GM18870 (cell line): ENCODE data around the gene PPP1R16B.

Experiments
- ATAC-seq: cut with Tn5 transposase; IDR thresholded peaks from one replicate; pipeline ENCODE4 v1.9.1; 2021; ENCODE audit warnings: moderate library complexity; ENCODE audit not compliant: unreplicated experiment

PPP1R16B gene

GRCh38 chr20:38805502-38805957 lies at the start of gene PPP1R16B:
PPP1R16B (plus strand) TSS chr20:38805697; CDS start chr20:38835926, 30,229 bp downstream.
- no peak for ATAC-seq

DNA sequence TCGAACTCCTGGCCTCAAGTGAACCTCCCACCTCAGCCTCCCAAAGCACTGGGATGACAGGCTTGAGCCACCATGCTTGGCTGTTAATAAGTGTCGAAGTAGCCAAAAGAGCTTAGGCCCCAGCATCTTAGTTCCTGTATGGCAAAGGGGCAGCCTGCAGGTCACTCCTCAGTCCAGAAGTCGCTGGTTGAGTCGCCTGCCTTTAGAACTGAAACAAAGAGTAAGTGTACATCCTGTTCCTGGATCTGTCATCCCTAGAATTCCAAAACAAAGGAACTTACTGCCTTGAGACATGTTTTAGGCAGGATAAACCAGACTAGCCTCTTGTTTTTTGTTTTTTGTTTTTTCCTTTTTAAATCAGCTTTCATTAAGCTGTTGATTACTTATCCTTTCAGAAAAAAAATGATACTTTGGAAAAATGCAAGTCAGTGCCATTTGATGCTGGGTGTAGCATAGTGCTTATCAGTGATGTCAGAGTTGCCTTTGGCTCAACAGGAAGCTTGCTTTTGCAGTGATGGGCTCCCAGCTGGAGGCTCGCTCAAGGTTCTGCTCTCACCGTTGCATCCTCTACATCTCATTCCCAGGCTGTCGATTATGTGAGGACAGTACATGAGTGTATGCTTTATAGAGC lies 48.2 kb upstream of the PPP1R16B start:
- ATAC-seq = no peak

GRCh38 chr20:38759106-38759505 lies 46.4 kb upstream of the PPP1R16B start:
- no peak for ATAC-seq

DNA sequence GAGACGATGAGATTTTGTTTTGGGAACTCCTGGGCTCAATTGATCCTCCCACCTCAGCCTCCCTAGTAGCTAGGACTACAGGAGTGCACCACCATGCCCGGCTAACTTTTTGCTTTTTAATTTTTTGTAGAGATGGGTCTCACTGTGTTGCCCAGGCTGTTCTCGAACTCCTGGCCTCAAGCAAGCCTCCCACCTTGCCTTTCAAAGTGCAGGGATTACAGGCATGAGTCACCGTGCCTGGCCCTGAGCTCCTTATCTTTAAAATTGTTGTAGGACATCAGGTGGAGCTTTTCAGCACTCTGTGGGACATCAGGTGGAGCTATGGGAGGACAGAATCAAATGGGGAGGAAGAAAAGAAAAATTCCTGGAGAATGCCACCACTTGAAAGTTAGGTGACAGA lies 44.5 kb upstream of the PPP1R16B start:
- no peak for ATAC-seq

GRCh38 chr20:38762174-38762573 lies 43.3 kb upstream of the PPP1R16B start:
- ATAC-seq = no peak

- no peak for ATAC-seq
Observed at GRCh38 chr20:38763616-38764015, 41.9 kb upstream of the PPP1R16B start.

GRCh38 chr20:38764567-38765318 lies 40.8 kb upstream of the PPP1R16B start:
- no peak for ATAC-seq

- no peak for ATAC-seq
Observed at GRCh38 chr20:38766071-38766470, 39.4 kb upstream of the PPP1R16B start.

- ATAC-seq = no peak
Observed at GRCh38 chr20:38769376-38770295, 35.9 kb upstream of the PPP1R16B start.

DNA sequence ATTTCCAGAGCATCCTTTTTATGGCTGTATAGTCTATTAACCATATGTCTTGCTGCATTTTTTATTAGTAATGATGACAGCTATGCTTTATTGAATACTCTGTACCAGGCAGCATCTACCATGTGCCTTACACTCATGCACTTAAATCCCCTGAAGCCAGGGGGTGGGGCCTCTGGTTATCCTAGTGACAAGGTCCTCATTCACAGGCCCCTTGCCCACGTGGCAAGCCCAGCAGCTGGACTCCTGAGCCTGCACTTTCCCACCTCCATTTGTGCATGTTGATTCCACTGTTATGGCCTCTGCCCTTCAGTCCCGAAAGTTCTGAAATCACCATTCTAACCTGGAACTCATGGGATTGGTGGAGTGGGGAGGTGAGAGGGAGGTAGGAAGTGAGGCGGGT lies 35.0 kb upstream of the PPP1R16B start:
- ATAC-seq = no peak

DNA sequence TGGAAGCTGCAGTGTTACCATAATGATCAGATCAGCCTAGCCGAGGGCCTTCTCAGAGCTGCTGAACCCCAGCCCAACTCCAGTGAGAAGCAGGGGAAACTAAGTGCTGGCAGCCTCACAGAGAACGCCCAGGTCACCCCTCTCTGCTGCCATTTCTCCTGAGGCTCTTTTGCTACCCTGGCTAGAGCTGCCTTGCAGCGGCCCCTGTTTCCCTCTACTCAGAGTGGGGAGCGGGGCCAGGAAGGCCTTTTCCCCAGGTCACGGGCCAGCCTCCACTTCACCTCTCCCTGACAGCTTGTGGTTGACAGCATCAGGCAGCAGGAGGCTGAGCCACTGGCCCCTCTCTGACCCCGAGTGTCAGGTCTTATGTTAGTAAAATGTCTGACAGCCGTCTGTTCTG lies 34.5 kb upstream of the PPP1R16B start:
- ATAC-seq = no peak

- ATAC-seq = no peak
Observed at GRCh38 chr20:38771621-38772020, 33.9 kb upstream of the PPP1R16B start.

DNA sequence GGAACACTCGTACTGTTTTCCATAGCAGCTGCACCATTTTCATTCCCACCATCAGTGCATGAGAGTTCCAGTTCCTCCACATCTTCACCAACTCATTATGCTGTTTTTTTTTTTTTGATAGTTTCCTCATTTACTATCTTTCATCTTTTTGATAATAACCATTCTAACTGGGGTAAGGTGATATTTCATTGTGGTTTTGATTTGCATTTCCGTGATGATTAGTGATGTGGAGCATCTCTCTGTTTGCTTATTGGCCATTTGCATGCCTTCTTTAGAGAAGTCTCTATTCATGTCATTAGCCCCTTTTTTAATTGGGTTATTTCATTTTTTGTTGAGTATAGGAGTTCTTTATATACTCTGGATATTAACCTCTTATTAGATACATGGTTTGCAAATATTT lies 31.3 kb upstream of the PPP1R16B start:
- no peak for ATAC-seq

DNA sequence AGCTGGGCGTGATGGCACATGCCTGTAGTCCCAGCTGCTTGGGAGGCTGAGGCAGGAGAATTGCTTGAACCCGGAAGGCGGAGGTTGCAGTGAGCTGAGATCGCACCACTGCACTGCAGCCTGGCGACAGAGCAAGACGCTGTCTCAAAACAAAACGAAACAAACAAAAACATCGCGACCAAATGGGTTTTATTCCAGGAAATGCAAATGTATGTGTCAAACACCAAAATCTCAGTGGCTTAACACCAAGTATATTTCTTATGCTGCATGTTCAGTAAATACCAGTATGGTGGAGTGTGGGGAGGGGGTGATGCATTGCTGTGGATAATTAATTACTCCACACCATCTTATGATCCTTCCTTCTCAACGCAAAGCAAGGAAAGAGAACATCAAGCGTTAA lies 29.1 kb upstream of the PPP1R16B start:
- ATAC-seq = no peak

- no peak for ATAC-seq
Observed at GRCh38 chr20:38779247-38780097, 26.0 kb upstream of the PPP1R16B start.

GRCh38 chr20:38782275-38782674 lies 23.2 kb upstream of the PPP1R16B start:
- no peak for ATAC-seq

DNA sequence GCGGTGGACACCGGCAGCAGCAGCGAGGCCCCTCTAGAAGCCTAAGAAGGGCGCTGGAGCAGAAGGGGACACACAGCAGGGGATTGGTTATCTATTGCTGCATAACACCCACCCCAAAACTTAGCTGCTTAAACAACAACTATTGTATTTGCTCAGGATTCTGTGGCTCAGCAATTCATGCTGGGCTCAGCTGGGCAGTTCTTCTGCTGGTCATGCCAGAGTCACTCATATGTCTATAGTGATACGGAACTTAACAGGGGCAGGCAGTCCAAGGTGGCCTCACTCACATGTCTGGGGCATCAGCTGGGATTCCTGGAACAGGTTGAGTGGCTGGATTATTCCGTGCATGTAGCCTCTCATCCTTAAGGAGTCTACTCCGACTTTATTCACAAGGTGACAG lies 17.6 kb upstream of the PPP1R16B start:
- no peak for ATAC-seq

GRCh38 chr20:38789503-38790199 lies 15.8 kb upstream of the PPP1R16B start:
- no peak for ATAC-seq

- no peak for ATAC-seq
Observed at GRCh38 chr20:38790200-38791053, 15.1 kb upstream of the PPP1R16B start.
